ENCODE measurements around the gene SHISAL1. TPM values are rescaled to one million over a fixed set of nuclear protein-coding genes. Genes with fewer than 3 reads are reported as not detected.

The SHISAL1 gene
- total and polyA plus RNA-seq, 5 donors: 1.0 to 5.8 (median 1.3) TPM

DNA sequence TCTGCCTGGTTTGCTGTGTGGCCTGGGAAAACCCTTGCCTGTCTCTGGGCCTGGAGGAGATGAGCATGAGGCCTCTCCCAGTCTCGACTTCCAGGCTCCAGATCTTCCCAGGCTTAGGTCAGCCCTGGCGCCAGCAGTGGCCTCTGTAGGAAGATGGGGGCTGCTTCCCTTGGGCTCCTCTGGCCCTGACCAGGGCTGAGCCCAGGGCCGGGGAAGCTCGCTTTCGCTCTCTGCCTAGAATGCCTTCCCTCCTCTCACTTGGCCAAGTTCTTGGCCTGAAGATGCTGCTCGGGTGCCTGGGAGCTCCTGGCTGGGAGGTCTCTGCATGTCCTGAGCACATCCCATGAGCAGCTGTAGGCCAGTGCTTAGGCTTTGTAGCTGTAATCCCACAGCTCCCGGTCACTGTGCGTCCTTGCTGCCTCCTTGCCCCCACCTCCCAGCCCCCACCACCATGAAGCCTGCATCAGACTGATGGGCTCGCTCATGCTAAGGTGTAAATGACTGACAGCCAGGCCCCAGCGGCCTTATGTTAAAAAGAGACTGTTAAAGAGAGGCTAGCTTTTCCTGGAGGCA is 25.5 kb downstream of the SHISAL1 start:
- Histone ChIP-seq H3K27me3 (ENCODE audit: control insufficient read depth, insufficient read depth) (no peaks in the 10 kb centered on the region), H3K27ac (ENCODE audit: low read length) (no peak overlapping the region), H3K4me3 (ENCODE audit: low read length) (no peak overlapping the region), H3K9me3 (ENCODE audit: control insufficient read depth, low read length) (no peaks in the 10 kb centered on the region), H3K4me1 (ENCODE audit: control insufficient read depth, insufficient read depth, low read length) (no peaks in the 10 kb centered on the region)
- WGBS: 66% methylated on average over 10 of the region's 10 CpGs
- DNase-seq: peak in 1 of 3 donors; percentile 19
- no peak for ATAC-seq
- intact Hi-C loops (cut with DNase I): no loop called here

DNA sequence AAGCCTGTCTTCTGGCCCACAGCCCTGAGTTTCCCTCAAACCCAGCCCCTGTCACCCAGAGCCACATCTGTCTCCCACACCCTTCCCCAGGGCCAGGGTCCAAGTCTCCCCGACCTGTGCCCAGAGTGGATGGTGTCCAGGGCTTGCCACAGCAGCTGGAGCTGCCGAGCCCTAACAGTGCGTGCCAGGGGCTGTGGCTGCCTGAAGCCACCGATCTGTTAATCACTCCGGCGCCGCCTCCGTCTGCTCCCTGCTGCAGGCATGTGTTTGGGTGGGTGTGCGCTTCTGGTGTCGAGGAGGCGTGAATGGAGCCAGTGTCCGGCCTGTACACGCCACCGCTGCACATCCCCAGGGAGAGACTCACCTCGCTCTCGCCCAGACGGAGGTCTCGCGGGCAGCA is 26.1 kb downstream of the SHISAL1 start:
- WGBS: 66% methylated on average over 19 of the region's 19 CpGs
- DNase-seq: peak in 1 of 3 donors; percentile 63

DNA sequence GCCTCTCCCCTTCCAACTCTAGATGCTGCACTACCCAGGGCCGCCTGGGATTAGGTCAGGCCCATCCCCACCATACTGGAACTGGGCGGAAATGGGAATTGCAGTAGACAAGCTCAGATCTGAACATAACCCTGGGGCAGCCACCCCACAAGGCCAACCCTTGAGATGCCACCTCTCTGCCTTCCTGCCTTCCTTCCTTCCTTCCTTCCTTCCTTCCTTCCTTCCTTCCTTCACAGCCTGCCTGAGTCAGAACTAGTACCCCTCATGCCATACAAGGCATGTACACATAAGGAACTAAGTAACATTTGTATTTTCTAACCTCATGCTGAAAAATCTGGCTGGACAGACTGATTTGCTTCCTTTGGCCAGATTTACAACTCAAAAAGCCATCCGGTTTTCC is 28.0 kb downstream of the SHISAL1 start:
- Histone ChIP-seq H3K4me3 (ENCODE audit: low read length) (no peak overlapping the region), H3K27me3 (ENCODE audit: control insufficient read depth, insufficient read depth) (no peaks in the 10 kb centered on the region), H3K4me1 (ENCODE audit: control insufficient read depth, insufficient read depth, low read length) (no peaks in the 10 kb centered on the region), H3K9me3 (ENCODE audit: control insufficient read depth, low read length) (no peaks in the 10 kb centered on the region), H3K27ac (ENCODE audit: low read length) (no peak overlapping the region)
- WGBS: 74% methylated on average over 3 of the region's 3 CpGs
- ATAC-seq (no peak), DNase-seq (peak in 1 of 3 donors; percentile 15)
- intact Hi-C loops (cut with DNase I): no loop called here

More for the DNA sequence above, 26.1 kb downstream of the SHISAL1 start:
- H3K4me1 ChIP-seq (ENCODE audit: control insufficient read depth, insufficient read depth, low read length): no peaks in the 10 kb centered on the region
- H3K27ac ChIP-seq (ENCODE audit: low read length): no peak overlapping the region
- ATAC-seq: peak; percentile 9 to 18
- intact Hi-C loops (cut with DNase I): no loop called here
- H3K27me3 ChIP-seq (ENCODE audit: control insufficient read depth, insufficient read depth): no peaks in the 10 kb centered on the region
- no peak overlapping the region for H3K4me3 ChIP-seq (ENCODE audit: low read length)
- no peaks in the 10 kb centered on the region for H3K9me3 ChIP-seq (ENCODE audit: control insufficient read depth, low read length)

DNA sequence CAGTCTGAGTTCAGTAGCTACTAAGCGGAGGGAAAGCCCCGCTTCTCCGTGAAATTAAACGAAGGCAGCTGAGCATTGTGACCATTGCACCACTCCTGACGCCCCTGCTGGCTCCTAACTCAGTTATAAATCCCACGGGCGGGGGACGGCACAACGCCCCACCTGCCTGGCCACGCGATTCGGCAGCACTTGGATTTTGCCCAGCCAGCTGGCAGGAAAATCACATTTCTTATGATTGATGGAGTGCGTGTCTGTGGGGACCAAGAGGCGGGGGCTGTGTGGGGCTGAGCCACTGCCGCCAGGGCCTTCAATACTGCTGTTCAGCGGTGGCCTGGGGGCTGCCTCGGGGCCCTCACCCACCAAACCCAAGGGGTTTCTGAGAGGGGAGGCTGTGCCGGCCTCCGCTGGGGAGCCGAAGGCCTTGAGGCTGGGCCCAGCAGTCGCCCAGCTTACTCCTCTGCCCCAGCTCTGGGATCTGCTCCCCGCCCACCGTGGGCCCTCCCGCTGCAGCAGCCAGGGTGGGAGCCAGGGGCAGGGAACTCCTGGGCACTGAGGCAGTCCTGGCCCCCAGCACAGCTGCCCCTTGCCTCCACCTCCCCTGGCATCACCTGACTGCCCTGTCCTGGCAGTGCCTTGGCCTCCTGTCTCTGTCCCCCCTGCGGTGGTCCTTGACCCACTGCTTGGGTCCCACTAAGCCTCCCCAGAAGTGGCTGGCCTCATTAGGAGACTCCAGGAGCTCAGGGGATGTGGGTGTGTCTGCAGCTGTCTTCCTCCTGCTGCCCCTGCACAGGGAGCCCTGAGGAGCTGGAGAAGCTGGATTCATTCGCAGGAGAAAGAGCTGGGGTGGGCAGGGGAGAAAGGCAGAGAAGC is 30.7 kb downstream of the SHISAL1 start:
- intact Hi-C loops (cut with DNase I): no loop called here
- Histone ChIP-seq H3K9me3 (ENCODE audit: control insufficient read depth, low read length) (no peaks in the 10 kb centered on the region), H3K4me1 (ENCODE audit: control insufficient read depth, insufficient read depth, low read length) (no peaks in the 10 kb centered on the region), H3K27ac (ENCODE audit: low read length) (no peak overlapping the region), H3K4me3 (ENCODE audit: low read length) (no peak overlapping the region), H3K27me3 (ENCODE audit: control insufficient read depth, insufficient read depth) (no peaks in the 10 kb centered on the region)
- ATAC-seq: no peak
- peak in 1 of 3 donors; percentile 21 for DNase-seq
- 73% methylated on average over 26 of the region's 26 CpGs for WGBS

DNA sequence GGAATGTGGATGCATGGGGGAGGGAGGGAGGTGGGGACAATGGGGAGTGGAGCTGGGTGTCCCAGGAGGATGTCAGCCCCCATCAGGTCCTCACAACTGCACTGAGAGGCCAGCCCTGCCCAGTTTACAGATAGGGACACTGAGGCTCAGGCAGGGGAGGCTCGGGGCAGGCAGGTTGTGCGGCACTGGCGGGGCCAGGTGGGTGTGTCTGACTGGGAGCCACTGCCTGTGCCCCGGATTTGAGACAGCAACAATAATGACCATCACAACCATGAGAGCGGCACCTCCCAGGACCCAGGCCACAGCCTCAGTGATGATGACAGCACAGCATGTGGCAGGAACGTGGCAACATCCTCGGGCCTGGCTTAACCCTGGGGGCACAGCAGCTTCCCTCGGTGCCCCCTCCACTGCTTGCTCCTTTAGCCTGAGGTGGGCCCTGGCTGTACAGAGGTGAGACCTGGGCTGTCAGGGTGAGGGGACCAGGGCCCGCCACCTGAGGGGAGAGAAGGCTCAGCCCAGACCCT is 32.0 kb downstream of the SHISAL1 start:
- WGBS: 86% methylated on average over 9 of the region's 9 CpGs
- Histone ChIP-seq H3K9me3 (ENCODE audit: control insufficient read depth, low read length) (no peaks in the 10 kb centered on the region), H3K27ac (ENCODE audit: low read length) (no peak overlapping the region), H3K4me1 (ENCODE audit: control insufficient read depth, insufficient read depth, low read length) (no peaks in the 10 kb centered on the region), H3K4me3 (ENCODE audit: low read length) (no peak overlapping the region), H3K27me3 (ENCODE audit: control insufficient read depth, insufficient read depth) (no peaks in the 10 kb centered on the region)
- intact Hi-C loops (cut with DNase I): no loop called here
- DNase-seq: no peak
- no peak for ATAC-seq

DNA sequence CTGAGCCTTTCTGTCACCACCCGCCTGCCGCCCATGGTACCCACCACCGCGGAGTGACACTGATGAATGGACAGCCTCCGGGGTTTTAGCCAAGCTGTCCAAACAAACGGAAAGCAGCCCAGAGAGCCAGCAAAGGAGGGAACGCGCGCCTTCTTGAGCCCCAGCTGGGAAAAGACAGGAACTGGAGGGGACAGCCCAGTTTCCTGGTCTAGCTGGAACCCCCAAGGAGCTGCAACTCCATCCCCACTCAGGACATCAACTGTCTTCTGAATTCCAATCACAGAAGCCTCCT is 33.7 kb downstream of the SHISAL1 start:
- Histone ChIP-seq H3K4me1 (ENCODE audit: control insufficient read depth, insufficient read depth, low read length) (no peaks in the 10 kb centered on the region), H3K9me3 (ENCODE audit: control insufficient read depth, low read length) (no peaks in the 10 kb centered on the region), H3K27me3 (ENCODE audit: control insufficient read depth, insufficient read depth) (no peaks in the 10 kb centered on the region), H3K4me3 (ENCODE audit: low read length) (no peak overlapping the region), H3K27ac (ENCODE audit: low read length) (no peak overlapping the region)
- intact Hi-C loops (cut with DNase I): no loop called here
- DNase-seq (no peak), ATAC-seq (no peak)
- 26% methylated on average over 9 of the region's 9 CpGs for WGBS

DNA sequence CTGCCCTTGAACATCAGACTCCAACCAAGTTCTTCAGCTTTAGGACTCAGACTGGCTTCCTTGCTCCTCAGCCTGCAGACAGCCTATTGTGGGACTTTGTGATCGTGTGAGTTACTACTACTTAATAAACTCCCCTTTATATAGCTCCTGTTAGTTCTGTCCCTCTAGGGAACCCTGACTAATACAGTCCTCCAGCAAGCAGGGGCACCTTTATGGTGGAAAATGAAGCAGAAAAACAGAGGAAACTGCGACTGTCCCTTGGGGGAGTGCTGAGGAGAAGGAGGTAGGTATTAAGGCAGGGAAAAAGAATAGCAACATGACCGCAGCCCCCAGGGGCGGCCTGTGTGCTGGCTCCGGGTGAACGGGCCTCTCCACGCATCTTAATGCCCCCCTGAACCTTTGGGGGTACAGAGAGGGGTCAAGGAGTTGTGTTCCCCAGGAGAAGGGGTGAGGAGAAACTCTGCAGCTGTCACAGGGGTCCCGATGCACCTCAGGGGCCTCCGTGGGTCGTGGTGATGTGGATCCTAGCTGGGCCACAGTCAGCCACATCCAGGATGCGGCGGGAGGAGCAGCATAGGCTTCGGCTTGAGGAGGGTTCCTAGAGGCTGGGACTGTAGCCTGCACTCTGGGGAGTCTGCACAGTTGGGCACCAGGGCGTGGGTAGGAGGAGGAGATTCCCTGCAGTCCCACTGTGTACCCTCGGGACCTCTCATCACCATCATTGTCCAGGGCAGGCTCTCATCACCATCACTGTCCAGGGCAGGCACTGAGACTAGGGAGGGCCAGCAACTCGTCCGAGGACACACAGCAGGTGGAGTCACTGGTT is 34.3 kb downstream of the SHISAL1 start:
- 74% methylated on average over 17 of the region's 17 CpGs for WGBS
- no peaks in the 10 kb centered on the region for H3K9me3 ChIP-seq (ENCODE audit: control insufficient read depth, low read length)
- no peak overlapping the region for H3K4me3 ChIP-seq (ENCODE audit: low read length)
- no peak for ATAC-seq
- no peak overlapping the region for H3K27ac ChIP-seq (ENCODE audit: low read length)
- intact Hi-C loops (cut with DNase I): no loop called here
- H3K27me3 ChIP-seq (ENCODE audit: control insufficient read depth, insufficient read depth): no peaks in the 10 kb centered on the region
- H3K4me1 ChIP-seq (ENCODE audit: control insufficient read depth, insufficient read depth, low read length): no peaks in the 10 kb centered on the region
- no peak for DNase-seq

DNA sequence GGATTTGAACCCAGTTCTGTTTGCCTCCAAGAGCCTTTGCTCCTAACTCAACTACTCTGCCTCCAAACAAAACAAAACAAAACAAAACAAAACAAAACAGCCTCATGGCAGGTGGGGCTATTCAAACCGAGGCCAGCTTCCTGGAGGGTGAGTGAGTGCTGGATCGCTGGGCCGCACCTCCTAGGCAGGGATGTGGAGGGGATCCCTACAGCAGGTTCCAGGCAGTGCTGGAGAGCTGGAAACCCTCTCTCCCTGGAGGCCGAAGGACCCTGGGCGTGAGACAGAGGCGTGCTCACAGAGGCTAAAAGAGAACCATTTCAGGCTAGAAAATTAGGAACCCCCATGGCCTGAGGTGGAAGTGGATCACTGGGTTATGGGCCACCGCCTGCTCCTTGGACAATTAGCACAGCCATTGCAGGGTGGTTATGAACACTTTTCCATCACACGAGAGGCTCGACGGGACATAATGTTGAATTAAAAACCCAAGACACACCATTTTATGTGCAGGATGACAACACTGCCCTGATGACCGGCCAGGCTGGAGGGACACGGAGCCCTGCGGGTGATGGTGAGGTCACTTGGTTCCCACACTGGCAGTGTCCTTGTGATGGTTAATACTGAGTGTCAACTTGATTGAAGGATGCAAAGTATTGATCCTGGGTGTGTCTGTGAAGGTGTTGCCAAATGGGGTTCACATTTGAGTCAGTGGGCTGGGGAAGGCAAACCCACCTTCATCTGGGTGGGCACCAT is 35.2 kb downstream of the SHISAL1 start:
- no peak overlapping the region for H3K4me3 ChIP-seq (ENCODE audit: low read length)
- ATAC-seq: no peak
- no peak for DNase-seq
- no peaks in the 10 kb centered on the region for H3K27me3 ChIP-seq (ENCODE audit: control insufficient read depth, insufficient read depth)
- no peaks in the 10 kb centered on the region for H3K9me3 ChIP-seq (ENCODE audit: control insufficient read depth, low read length)
- intact Hi-C loops (cut with DNase I): no loop called here
- 89% methylated on average over 13 of the region's 13 CpGs for WGBS
- no peak overlapping the region for H3K27ac ChIP-seq (ENCODE audit: low read length)
- H3K4me1 ChIP-seq (ENCODE audit: control insufficient read depth, insufficient read depth, low read length): no peaks in the 10 kb centered on the region

DNA sequence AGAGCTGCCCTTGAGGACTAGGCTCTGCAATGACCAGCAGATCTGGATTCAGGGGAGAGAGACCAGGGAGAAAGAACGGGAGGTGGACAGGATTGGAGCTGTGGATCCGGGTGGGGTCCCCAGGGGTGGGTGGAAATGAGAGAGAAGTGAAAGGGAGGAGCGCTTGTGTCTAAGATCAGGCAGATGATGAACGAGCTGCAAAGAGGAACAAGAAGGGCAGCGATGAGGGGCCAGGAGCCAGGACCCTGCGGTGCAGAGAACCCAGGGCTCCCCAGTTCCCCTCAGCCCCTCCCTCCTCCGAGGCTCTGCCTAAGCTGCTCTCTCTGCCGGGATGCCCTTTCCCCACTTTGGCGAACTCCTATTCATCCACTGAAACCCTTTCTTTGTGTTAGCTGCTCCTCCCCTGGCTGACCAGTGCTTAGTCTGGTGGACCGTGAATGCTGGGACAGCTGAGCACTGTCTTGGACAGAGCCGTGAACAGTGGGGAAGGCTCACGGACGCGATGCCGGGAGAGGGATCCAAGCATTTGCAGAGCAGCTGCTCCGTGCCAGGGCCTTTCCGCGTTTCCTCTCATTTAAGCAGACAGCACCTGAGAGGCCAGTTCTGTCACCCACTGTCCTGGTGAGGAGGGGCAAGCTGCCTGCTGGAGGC is 35.9 kb downstream of the SHISAL1 start:
- no peak overlapping the region for H3K27ac ChIP-seq (ENCODE audit: low read length)
- H3K4me3 ChIP-seq (ENCODE audit: low read length): no peak overlapping the region
- intact Hi-C loops (cut with DNase I): no loop called here
- H3K27me3 ChIP-seq (ENCODE audit: control insufficient read depth, insufficient read depth): no peaks in the 10 kb centered on the region
- H3K9me3 ChIP-seq (ENCODE audit: control insufficient read depth, low read length): no peaks in the 10 kb centered on the region
- 80% methylated on average over 18 of the region's 18 CpGs for WGBS
- no peaks in the 10 kb centered on the region for H3K4me1 ChIP-seq (ENCODE audit: control insufficient read depth, insufficient read depth, low read length)
- no peak for DNase-seq
- no peak for ATAC-seq

DNA sequence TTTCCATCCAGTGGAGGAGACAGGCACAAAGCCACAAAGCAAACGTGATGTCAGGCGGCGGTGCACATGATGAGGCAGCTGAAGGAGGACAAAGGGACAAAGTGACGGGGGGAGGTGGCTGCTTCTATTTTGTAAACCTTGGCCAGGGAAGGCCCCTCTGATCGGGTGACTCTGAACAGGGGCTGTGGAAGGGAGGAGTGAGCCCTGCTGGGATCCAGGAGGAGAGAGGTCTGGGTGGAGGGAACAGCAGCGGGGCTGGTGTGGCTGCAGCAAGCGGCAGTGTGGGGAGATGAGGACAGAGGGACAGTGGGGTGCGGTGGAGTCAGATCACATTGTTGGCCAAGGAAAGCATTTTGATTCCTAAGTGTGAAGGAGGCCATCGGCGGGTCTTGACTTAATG is 36.7 kb downstream of the SHISAL1 start:
- H3K27ac ChIP-seq (ENCODE audit: low read length): no peak overlapping the region
- H3K4me1 ChIP-seq (ENCODE audit: control insufficient read depth, insufficient read depth, low read length): no peaks in the 10 kb centered on the region
- no peak for ATAC-seq
- intact Hi-C loops (cut with DNase I): no loop called here
- DNase-seq: no peak
- H3K27me3 ChIP-seq (ENCODE audit: control insufficient read depth, insufficient read depth): no peaks in the 10 kb centered on the region
- no peaks in the 10 kb centered on the region for H3K9me3 ChIP-seq (ENCODE audit: control insufficient read depth, low read length)
- H3K4me3 ChIP-seq (ENCODE audit: low read length): no peak overlapping the region
- WGBS: 72% methylated on average over 10 of the region's 10 CpGs

All from right cardiac atrium (tissue), 5 donors.